ENCODE results near the gene PIK3C3.

DNA sequence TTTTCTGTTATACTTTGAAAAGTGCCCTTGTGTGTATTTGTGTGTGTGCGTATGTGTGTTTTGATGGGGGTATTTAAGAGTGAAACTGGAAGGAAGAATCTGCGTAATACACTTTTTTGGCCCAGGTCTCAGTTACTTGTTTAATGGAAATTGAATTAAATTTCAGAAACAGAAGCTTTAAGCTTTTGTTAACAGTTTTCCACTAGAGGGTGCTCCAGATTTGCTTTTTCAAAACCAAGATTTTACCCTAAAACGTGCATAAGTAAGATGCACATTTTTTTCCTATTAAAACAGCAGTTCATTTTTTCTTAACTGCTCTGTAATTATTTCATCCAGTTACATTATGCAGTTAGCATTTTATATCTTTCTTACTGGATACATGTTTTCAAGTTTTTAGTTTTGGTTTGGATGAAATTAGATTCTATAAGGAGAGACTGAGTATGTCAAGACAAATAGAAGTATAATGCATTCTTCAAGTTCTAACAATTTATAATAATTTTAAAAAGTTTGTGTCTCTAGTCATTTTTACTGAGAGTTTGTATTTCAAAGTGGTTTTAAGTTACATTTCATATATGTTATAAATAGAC is 97.2 kb downstream of the PIK3C3 start:
- TF ChIP-seq, protein P1, sequence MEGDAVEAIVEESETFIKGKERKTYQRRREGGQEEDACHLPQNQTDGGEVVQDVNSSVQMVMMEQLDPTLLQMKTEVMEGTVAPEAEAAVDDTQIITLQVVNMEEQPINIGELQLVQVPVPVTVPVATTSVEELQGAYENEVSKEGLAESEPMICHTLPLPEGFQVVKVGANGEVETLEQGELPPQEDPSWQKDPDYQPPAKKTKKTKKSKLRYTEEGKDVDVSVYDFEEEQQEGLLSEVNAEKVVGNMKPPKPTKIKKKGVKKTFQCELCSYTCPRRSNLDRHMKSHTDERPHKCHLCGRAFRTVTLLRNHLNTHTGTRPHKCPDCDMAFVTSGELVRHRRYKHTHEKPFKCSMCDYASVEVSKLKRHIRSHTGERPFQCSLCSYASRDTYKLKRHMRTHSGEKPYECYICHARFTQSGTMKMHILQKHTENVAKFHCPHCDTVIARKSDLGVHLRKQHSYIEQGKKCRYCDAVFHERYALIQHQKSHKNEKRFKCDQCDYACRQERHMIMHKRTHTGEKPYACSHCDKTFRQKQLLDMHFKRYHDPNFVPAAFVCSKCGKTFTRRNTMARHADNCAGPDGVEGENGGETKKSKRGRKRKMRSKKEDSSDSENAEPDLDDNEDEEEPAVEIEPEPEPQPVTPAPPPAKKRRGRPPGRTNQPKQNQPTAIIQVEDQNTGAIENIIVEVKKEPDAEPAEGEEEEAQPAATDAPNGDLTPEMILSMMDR (IDR thresholded peaks at IDR 0.05) = no peak
- no peak for TF ChIP-seq POLR2A (IDR thresholded peaks at IDR 0.05)

Measured in breast epithelium (tissue), 3 donors.